DOHH2 (cell line): ENCODE results near the gene LRRN2.

ENCODE experiments used
- H3F3A ChIP-seq: fragments of 200-600 bp; sonication (generic), shearing (Covaris generic); 2 replicates; pipeline ENCODE4 v1.6.0; 2016; ENCODE audit warnings: antibody characterized with exemption, mild to moderate bottlenecking; ENCODE audit not compliant: control insufficient read depth, insufficient read depth
- H3K27ac ChIP-seq: fragments of 200-600 bp; sonication (generic); 2 replicates; pipeline ENCODE4 v1.5.1; 2014; ENCODE audit warnings: low read depth, mild to moderate bottlenecking, low read length, moderate library complexity
- H3K27me3 ChIP-seq: fragments of 200-600 bp; sonication (generic); 2 replicates; pipeline ENCODE4 v1.6.1; 2014; ENCODE audit warnings: mild to moderate bottlenecking, low read length, mixed read lengths; ENCODE audit not compliant: control insufficient read depth
- H3K36me3 ChIP-seq: fragments of 200-600 bp; sonication (generic); 2 replicates; pipeline ENCODE4 v1.6.1; 2014; ENCODE audit warnings: mild to moderate bottlenecking, low read length, moderate library complexity, mixed read lengths; ENCODE audit not compliant: control insufficient read depth
- H3K4me1 ChIP-seq: fragments of 200-600 bp; sonication (generic); 2 replicates; pipeline ENCODE4 v1.6.1; 2014; ENCODE audit warnings: mild to moderate bottlenecking, low read length, mixed read lengths; ENCODE audit not compliant: control insufficient read depth
- H3K4me2 ChIP-seq: fragments of 200-600 bp; sonication (generic); 2 replicates; pipeline ENCODE4 v1.6.0; 2014; ENCODE audit warnings: mild to moderate bottlenecking, low read length, moderate library complexity
- H3K4me3 ChIP-seq: fragments of 200-600 bp; sonication (generic); 2 replicates; pipeline ENCODE4 v1.5.1; 2014; ENCODE audit warnings: mild to moderate bottlenecking, low read length, mixed read lengths
- H3K79me2 ChIP-seq: fragments of 200-600 bp; sonication (generic); 2 replicates; pipeline ENCODE4 v1.6.1; 2014; ENCODE audit warnings: mild to moderate bottlenecking, low read length, mixed read lengths; ENCODE audit not compliant: control insufficient read depth
- H3K9me2 ChIP-seq: fragments of 200-600 bp; sonication (generic); replicated peaks from 2 replicates; pipeline ENCODE4 v1.6.1; 2014; ENCODE audit warnings: mild to moderate bottlenecking, low read length, mixed read lengths; ENCODE audit not compliant: control insufficient read depth
- H3K9me3 ChIP-seq: fragments of 200-600 bp; sonication (generic); 2 replicates; pipeline ENCODE4 v1.6.1; 2014; ENCODE audit warnings: antibody characterized with exemption, low read length, mixed read lengths; ENCODE audit not compliant: control insufficient read depth, insufficient read depth
- H4K20me1 ChIP-seq: fragments of 200-600 bp; sonication (generic); 2 replicates; pipeline ENCODE4 v1.6.0; 2014; ENCODE audit warnings: low read depth, mild to moderate bottlenecking, antibody characterized with exemption, low read length, moderate library complexity; ENCODE audit not compliant: control insufficient read depth, insufficient read depth
- EZH2phosphoT487 ChIP-seq: fragments of 200-600 bp; sonication (generic); IDR thresholded peaks from 2 replicates; pipeline ENCODE4 v1.6.1; 2017; ENCODE audit warnings: borderline replicate concordance, mild to moderate bottlenecking, antibody characterized with exemption, low read length, moderate library complexity, mixed read lengths
- TF ChIP-seq, protein P1 (sequence below): fragments of 200-600 bp; sonication (generic); IDR thresholded peaks from one replicate; pipeline ENCODE4 v1.5.1; 2014; ENCODE audit warnings: antibody characterized with exemption, mild to moderate bottlenecking, low read depth, low read length; ENCODE audit not compliant: poor library complexity, severe bottlenecking

Gene LRRN2

DNA sequence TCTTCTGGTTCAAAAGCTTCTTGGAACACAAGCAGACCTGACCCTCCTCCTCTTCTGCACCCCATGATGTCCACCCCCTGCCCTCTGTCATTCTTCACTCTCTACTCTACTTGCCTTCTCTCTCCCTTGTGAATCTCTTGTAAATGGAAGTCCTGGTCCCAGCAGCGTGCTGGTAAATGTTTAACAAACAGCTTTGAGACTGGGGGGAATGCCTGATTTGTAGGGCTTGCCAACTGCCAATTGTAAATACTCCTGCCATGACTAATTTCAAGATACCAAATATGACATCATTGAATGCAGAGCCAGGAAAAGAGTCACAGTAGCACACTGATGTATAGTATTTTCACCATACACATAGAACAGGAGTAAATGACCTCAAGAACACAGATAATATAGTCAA is 40.9 kb upstream of the LRRN2 start:
- Histone ChIP-seq H3K4me3 (no peak overlapping the region), H3K4me1 (0 out of 2 replicates have a peak, but pooled peaks cover 3% of the 10 kb centered on the region), H4K20me1 (no peaks in the 10 kb centered on the region), H3K27me3 (peaks cover 5% of the 10 kb centered on the region; the same call in 1 of the 2 replicates), H3K4me2 (no peak overlapping the region), H3K9me3 (no peaks in the 10 kb centered on the region), H3K36me3 (no peaks in the 10 kb centered on the region), H3K27ac (no peak overlapping the region), H3K9me2 (no peaks in the 10 kb centered on the region), H3F3A (no peaks in the 10 kb centered on the region), H3K79me2 (no peaks in the 10 kb centered on the region)
- no peak for TF ChIP-seq EZH2phosphoT487
- TF ChIP-seq, protein P1, sequence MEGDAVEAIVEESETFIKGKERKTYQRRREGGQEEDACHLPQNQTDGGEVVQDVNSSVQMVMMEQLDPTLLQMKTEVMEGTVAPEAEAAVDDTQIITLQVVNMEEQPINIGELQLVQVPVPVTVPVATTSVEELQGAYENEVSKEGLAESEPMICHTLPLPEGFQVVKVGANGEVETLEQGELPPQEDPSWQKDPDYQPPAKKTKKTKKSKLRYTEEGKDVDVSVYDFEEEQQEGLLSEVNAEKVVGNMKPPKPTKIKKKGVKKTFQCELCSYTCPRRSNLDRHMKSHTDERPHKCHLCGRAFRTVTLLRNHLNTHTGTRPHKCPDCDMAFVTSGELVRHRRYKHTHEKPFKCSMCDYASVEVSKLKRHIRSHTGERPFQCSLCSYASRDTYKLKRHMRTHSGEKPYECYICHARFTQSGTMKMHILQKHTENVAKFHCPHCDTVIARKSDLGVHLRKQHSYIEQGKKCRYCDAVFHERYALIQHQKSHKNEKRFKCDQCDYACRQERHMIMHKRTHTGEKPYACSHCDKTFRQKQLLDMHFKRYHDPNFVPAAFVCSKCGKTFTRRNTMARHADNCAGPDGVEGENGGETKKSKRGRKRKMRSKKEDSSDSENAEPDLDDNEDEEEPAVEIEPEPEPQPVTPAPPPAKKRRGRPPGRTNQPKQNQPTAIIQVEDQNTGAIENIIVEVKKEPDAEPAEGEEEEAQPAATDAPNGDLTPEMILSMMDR: no peak

DNA sequence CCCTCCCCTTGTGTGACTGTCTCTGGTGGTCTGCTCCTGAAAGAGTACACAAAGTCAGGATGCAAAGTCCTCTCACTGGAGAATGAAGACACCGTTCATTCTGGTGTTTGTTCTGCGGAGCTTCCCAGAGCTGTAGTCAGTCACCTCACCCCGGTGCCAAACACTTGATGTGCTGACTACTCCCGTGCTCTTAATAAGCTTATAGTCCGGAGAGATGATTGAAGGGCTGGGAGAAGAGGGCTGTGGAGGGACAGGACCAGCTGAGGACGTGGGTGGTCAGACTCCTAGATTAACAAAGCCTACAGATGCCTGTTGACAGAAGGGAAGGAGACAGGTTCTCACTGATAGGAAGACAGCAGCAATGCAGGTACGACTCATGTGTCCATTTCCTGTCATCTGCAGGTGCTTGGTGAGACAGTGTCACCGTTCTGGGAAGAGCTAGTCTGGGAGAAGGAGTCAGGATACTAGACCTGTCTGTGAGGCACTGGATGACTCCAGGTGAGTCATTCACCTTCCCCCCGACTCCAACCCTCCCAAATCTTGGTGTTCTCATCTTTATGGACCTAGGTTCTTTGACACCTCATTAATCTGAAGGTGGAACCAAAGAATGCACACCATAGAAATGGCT is 40.4 kb upstream of the LRRN2 start:
- 0 out of 2 replicates have a peak, but pooled peaks cover 3% of the 10 kb centered on the region for H3K4me1 ChIP-seq
- H3K27ac ChIP-seq: no peak overlapping the region

DNA sequence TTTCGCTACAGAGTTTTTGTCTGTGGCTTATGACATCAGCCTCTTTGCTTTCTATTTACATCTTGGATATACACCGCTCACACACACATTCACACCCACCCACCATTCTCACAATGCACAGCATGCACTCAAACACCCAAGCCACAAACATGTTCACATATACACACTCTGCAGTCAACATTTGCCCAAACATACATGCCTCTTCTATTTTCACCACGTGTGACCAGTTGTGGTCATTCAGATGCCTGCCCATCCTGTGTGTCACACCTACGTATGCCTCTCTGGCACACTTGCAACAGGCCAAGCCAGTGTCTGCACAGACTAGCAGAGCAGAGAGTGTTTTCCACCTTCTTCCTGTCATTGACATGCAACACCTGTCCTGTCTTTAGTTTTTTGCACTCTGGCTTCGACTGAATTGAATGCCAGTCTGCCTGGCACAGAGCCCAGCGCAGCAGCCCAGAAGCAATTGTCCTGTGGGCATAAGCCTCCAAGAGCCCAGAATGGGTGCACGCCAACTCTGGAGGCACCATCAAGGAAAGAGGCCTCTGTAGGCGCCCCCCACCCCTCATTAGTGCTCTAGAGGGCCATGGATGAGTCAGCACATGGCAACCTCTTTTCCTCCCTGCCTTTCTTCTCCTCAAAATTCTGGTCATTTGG is 37.7 kb upstream of the LRRN2 start:
- H3K36me3 ChIP-seq: no peaks in the 10 kb centered on the region
- H3K27ac ChIP-seq: no peak overlapping the region
- H3K27me3 ChIP-seq: no peaks in the 10 kb centered on the region; the same call in 1 of the 2 replicates
- H3K4me3 ChIP-seq: no peak overlapping the region
- H3K9me2 ChIP-seq: no peaks in the 10 kb centered on the region
- no peaks in the 10 kb centered on the region for H4K20me1 ChIP-seq
- no peaks in the 10 kb centered on the region for H3F3A ChIP-seq
- no peaks in the 10 kb centered on the region for H3K79me2 ChIP-seq
- H3K4me2 ChIP-seq: no peak overlapping the region
- H3K4me1 ChIP-seq: 0 out of 2 replicates have a peak, but pooled peaks cover 3% of the 10 kb centered on the region
- TF ChIP-seq EZH2phosphoT487: no peak
- no peaks in the 10 kb centered on the region for H3K9me3 ChIP-seq

More for the DNA sequence above, 40.4 kb upstream of the LRRN2 start:
- H3K27me3 ChIP-seq: peaks cover 3% of the 10 kb centered on the region; the same call in 1 of the 2 replicates
- TF ChIP-seq, protein P1: no peak
- no peak for TF ChIP-seq EZH2phosphoT487
- no peaks in the 10 kb centered on the region for H3K9me3 ChIP-seq
- no peaks in the 10 kb centered on the region for H3K36me3 ChIP-seq
- no peak overlapping the region for H3K4me3 ChIP-seq
- H4K20me1 ChIP-seq: no peaks in the 10 kb centered on the region
- H3K4me2 ChIP-seq: no peak overlapping the region
- no peaks in the 10 kb centered on the region for H3K9me2 ChIP-seq
- no peaks in the 10 kb centered on the region for H3F3A ChIP-seq
- no peaks in the 10 kb centered on the region for H3K79me2 ChIP-seq

DNA sequence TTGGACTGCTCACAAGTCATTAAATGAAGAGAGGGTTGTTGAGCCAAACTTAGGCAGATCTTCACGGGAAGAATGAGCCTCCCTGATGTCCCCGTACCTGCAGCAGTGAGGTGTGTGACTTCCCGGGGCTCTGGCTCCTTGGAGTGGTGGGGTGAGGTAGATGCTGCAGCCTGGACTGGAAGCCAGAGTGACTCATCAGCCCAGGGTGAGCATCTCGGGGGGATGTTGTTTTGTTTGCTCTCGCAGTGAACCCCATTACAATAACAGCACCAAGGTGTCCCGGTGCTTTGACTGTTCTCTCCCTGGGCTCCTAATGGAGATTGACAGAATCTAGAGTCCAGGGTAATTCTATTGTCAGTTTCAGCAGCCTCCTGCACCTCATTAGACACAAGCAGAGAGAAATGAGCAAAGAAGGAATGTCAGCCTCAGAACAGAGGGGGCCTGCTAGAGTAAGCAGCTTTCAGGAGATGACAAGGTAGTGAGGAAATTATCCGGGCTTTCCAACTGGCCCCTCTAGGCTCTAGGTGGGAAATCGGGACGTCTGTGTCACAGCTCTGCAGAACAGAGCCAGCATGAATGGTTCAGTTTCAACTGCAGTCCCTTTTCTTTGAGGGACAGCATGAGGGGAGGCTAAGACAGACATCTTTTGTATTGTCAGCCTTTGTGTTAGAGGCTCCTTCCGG is 36.0 kb upstream of the LRRN2 start:
- TF ChIP-seq EZH2phosphoT487: no peak
- TF ChIP-seq, protein P1: no peak
- no peaks in the 10 kb centered on the region for H3K9me3 ChIP-seq
- H3K4me1 ChIP-seq: peaks cover 8% of the 10 kb centered on the region
- H3K27ac ChIP-seq: no peak overlapping the region
- H3K9me2 ChIP-seq: no peaks in the 10 kb centered on the region
- no peaks in the 10 kb centered on the region for H4K20me1 ChIP-seq
- H3K4me2 ChIP-seq: no peak overlapping the region
- no peaks in the 10 kb centered on the region; the same call in 1 of the 2 replicates for H3K27me3 ChIP-seq
- no peaks in the 10 kb centered on the region for H3F3A ChIP-seq
- H3K4me3 ChIP-seq: no peak overlapping the region
- no peaks in the 10 kb centered on the region for H3K79me2 ChIP-seq
- H3K36me3 ChIP-seq: no peaks in the 10 kb centered on the region
